A673 (cell line): Measurements from ENCODE around the gene STK32A. TPM values are rescaled to one million over a fixed set of nuclear protein-coding genes. Genes with fewer than 3 reads are reported as not detected.

Experiments used
- BruUV-seq: library from RNA; stranded (reverse); fragments of 400-500 nt; replicated peaks from 2 replicates; lab custom pipeline; 2021; lab: Mats Ljungman, UMichigan
- CTCF ChIA-PET: fragments of 300-600 bp; sonication (Branson Sonifier 250); formaldehyde crosslinking; loops from one replicate; lab custom pipeline; 2022; ENCODE audit warnings: antibody characterized with exemption; lab: Charles Lee
- POLR2A ChIA-PET: fragments of 300-600 bp; sonication (Branson Sonifier 250); formaldehyde crosslinking; loops from one replicate; lab custom pipeline; 2022; ENCODE audit warnings: antibody characterized with exemption; ENCODE audit not compliant: low non-redundant PET; lab: Charles Lee
- DNase-seq: peaks from one replicate; pipeline ENCODE4 v3.0.0-alpha.2; 2015; ENCODE audit warnings: low spot score
- H3K27ac ChIP-seq: fragments of 200-600 bp; sonication (generic); 2 replicates; pipeline ENCODE4 v1.5.1; 2016; ENCODE audit warnings: mixed run types, low read depth, mild to moderate bottlenecking, mixed read lengths, antibody characterized with exemption, low read length; ENCODE audit not compliant: poor library complexity, severe bottlenecking
- H3K27me3 ChIP-seq: fragments of 200-600 bp; sonication (generic); replicated peaks from 2 replicates; pipeline ENCODE4 v1.6.1; 2017; ENCODE audit warnings: mixed run types, low read depth, mild to moderate bottlenecking, mixed read lengths, antibody characterized with exemption, low read length; ENCODE audit not compliant: insufficient read depth, poor library complexity
- H3K36me3 ChIP-seq: fragments of 200-600 bp; sonication (generic); 2 replicates; pipeline ENCODE4 v1.6.1; 2016; ENCODE audit warnings: mixed run types, mild to moderate bottlenecking, mixed read lengths, antibody characterized with exemption, low read length; ENCODE audit not compliant: insufficient read depth, poor library complexity, severe bottlenecking
- H3K4me1 ChIP-seq: fragments of 200-600 bp; sonication (generic); 2 replicates; pipeline ENCODE4 v1.6.1; 2017; ENCODE audit warnings: mixed run types, mild to moderate bottlenecking, mixed read lengths, antibody characterized with exemption, low read length; ENCODE audit not compliant: insufficient read depth, poor library complexity, severe bottlenecking
- H3K4me3 ChIP-seq: fragments of 200-600 bp; sonication (generic); 2 replicates; pipeline ENCODE4 v1.5.1; 2016; ENCODE audit warnings: low read depth, mixed run types, mild to moderate bottlenecking, mixed read lengths, low read length; ENCODE audit not compliant: poor library complexity, severe bottlenecking
- H3K9me3 ChIP-seq: fragments of 200-600 bp; sonication (generic); 2 replicates; pipeline ENCODE4 v1.6.1; 2016; ENCODE audit warnings: mixed run types, low read depth, mild to moderate bottlenecking, mixed read lengths, antibody characterized with exemption, low read length; ENCODE audit not compliant: poor library complexity, severe bottlenecking
- EZH2 ChIP-seq: fragments of 200-600 bp; sonication (generic); IDR thresholded peaks from 2 replicates; pipeline ENCODE4 v1.6.1; 2017; ENCODE audit warnings: borderline replicate concordance, low read depth, mild to moderate bottlenecking, mixed read lengths, antibody characterized with exemption, low read length; ENCODE audit not compliant: poor library complexity, severe bottlenecking
- intact Hi-C: fragments of 100-400 bp; cut with micrococcal nuclease; formaldehyde crosslinking; loops from one replicate; pipeline ENCODE4 v1.10.0; 2022; ENCODE audit not compliant: unreplicated experiment
- total RNA-seq: library from RNA; stranded (reverse); gene quantifications from 2 replicates; pipeline ENCODE4 v1.2.3, GENCODE V29; 2021
- TF ChIP-seq, protein P1 (sequence below): fragments of 300-800, 200-600 bp; sonication (generic); conservative IDR thresholded peaks from 2 replicates; pipeline ENCODE4 v1.5.1; 2017; ENCODE audit warnings: low read depth, mild to moderate bottlenecking, antibody characterized with exemption, low read length, moderate library complexity, mixed read lengths

The STK32A gene
- total RNA-seq, 1 experiment from 2014 or later, result not detected

DNA sequence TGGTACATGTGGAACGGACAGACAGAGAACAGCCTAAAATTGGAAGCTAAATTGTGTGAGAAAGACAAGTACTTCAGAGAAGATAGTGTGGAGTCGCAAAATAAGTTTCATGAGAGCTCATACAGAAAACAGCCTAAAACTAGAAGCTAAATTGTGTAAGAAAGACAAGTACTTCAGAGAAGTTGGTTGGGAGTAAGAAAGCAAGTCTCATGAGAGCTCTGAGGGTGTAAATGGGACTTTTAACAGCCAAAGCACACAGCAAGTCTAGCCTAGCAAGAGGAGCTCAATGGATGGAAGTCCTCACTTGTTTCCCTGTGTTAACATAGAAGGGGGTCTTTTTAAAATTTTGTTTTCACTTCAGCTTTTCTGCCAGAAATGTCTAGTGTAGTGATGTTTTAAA lies 93.1 kb downstream of the STK32A start:
- Histone ChIP-seq H3K36me3 (no peaks in the 10 kb centered on the region), H3K4me1 (no peaks in the 10 kb centered on the region), H3K27me3 (peaks cover 41% of the 10 kb centered on the region), H3K27ac (no peak overlapping the region), H3K4me3 (no peak overlapping the region), H3K9me3 (no peaks in the 10 kb centered on the region)
- TF ChIP-seq, protein P1, sequence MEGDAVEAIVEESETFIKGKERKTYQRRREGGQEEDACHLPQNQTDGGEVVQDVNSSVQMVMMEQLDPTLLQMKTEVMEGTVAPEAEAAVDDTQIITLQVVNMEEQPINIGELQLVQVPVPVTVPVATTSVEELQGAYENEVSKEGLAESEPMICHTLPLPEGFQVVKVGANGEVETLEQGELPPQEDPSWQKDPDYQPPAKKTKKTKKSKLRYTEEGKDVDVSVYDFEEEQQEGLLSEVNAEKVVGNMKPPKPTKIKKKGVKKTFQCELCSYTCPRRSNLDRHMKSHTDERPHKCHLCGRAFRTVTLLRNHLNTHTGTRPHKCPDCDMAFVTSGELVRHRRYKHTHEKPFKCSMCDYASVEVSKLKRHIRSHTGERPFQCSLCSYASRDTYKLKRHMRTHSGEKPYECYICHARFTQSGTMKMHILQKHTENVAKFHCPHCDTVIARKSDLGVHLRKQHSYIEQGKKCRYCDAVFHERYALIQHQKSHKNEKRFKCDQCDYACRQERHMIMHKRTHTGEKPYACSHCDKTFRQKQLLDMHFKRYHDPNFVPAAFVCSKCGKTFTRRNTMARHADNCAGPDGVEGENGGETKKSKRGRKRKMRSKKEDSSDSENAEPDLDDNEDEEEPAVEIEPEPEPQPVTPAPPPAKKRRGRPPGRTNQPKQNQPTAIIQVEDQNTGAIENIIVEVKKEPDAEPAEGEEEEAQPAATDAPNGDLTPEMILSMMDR, result no peak
- no peak for TF ChIP-seq EZH2
- no peak for DNase-seq
- no TSS peak for BruUV-seq
- ChIA-PET CTCF (no interaction called here), POLR2A (no interaction called here)
- intact Hi-C loops, result no loop called here

- no peaks in the 10 kb centered on the region for H3K4me1 ChIP-seq
- TF ChIP-seq EZH2, result no peak
- TF ChIP-seq, protein P1, result no peak
- H3K36me3 ChIP-seq, result no peaks in the 10 kb centered on the region
- no TSS peak for BruUV-seq
- peaks cover 34% of the 10 kb centered on the region for H3K27me3 ChIP-seq
- POLR2A ChIA-PET, result no interaction called here
- H3K27ac ChIP-seq, result no peak overlapping the region
- H3K9me3 ChIP-seq, result no peaks in the 10 kb centered on the region
- no peak for DNase-seq
- CTCF ChIA-PET, result no interaction called here
- intact Hi-C loops, result no loop called here
- H3K4me3 ChIP-seq, result no peak overlapping the region
Observed at GRCh38 chr5:147332658-147333057, 97.8 kb downstream of the STK32A start.

GRCh38 chr5:147336876-147337275 lies 102.0 kb downstream of the STK32A start:
- H3K36me3 ChIP-seq, result no peaks in the 10 kb centered on the region
- POLR2A ChIA-PET, result no interaction called here
- no peak overlapping the region for H3K27ac ChIP-seq
- no peak overlapping the region for H3K4me3 ChIP-seq
- H3K9me3 ChIP-seq, result no peaks in the 10 kb centered on the region
- DNase-seq, result peak; percentile 3
- H3K27me3 ChIP-seq, result peaks cover 23% of the 10 kb centered on the region
- intact Hi-C loops, result no loop called here
- H3K4me1 ChIP-seq, result no peaks in the 10 kb centered on the region
- no peak for TF ChIP-seq EZH2
- TF ChIP-seq, protein P1, result no peak
- CTCF ChIA-PET, result no interaction called here
- BruUV-seq, result no TSS peak
